Rectal smooth muscle tissue (tissue), 1 donor: ENCODE measurements around the gene FHL3.
A peak's percentile ranks its signal among the peaks of the same experiment; 100 is the strongest.

Experiments used
- H3K27ac ChIP-seq: one replicate; pipeline ENCODE4 v1.7.0; 2013; ENCODE audit warnings: low read depth, low read length, inconsistent platforms
- H3K27me3 ChIP-seq: one replicate; pipeline ENCODE4 v1.7.0; 2013; ENCODE audit warnings: low read length; ENCODE audit not compliant: control insufficient read depth, insufficient read depth
- H3K36me3 ChIP-seq: one replicate; pipeline ENCODE4 v1.7.0; 2013; ENCODE audit warnings: low read length; ENCODE audit not compliant: control insufficient read depth, insufficient read depth
- H3K4me1 ChIP-seq: one replicate; pipeline ENCODE4 v1.7.0; 2013; ENCODE audit warnings: low read length; ENCODE audit not compliant: control insufficient read depth, insufficient read depth
- H3K4me3 ChIP-seq: one replicate; pipeline ENCODE4 v1.7.0; 2013; ENCODE audit warnings: low read length
- H3K9ac ChIP-seq: one replicate; pipeline ENCODE4 v1.7.0; 2013; ENCODE audit warnings: low read length

Gene FHL3

DNA sequence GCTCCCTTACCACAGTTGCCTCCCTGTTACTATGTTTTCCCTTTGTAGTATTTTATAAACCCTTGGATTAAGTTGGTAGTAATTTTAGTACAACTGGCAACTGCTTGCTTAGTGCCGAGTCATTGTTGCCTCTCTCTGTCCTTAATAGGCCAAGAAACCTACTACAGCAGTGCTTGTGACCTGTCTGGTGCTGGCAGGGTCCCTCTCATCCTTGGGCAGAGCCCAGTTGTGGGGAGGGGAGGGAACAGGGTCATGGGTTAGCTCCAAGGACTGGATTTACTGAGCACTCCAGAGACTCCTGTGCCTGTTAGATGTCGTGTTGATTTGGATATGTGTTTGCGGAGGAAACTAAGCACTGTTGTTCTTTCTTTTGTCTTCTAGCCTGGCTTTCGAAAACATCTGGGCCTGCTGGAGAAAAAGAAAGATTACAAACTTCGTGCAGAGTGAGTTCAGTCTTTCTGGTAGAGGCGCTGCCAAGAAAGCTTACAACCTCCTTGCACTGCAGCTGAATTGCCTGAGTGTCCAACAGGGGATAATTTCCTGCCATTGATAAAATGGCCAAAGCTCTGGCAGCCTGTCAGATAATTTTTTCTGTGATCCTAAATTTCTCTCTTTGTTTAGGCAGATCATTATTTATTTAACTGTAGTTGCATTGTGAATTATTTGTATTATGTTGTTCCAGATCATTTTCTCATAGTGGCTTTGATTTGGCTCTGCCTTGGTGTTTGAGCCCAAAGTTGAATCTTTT, 10.8 kb upstream of the FHL3 start:
- peaks cover 40% of the 10 kb centered on the region for H3K4me1 ChIP-seq
- H3K27me3 ChIP-seq: no peaks in the 10 kb centered on the region
- H3K27ac ChIP-seq: peak overlapping the region; percentile 89
- no peak overlapping the region for H3K9ac ChIP-seq
- H3K36me3 ChIP-seq: peaks cover 24% of the 10 kb centered on the region
- H3K4me3 ChIP-seq: peak overlapping the region; percentile 8

DNA sequence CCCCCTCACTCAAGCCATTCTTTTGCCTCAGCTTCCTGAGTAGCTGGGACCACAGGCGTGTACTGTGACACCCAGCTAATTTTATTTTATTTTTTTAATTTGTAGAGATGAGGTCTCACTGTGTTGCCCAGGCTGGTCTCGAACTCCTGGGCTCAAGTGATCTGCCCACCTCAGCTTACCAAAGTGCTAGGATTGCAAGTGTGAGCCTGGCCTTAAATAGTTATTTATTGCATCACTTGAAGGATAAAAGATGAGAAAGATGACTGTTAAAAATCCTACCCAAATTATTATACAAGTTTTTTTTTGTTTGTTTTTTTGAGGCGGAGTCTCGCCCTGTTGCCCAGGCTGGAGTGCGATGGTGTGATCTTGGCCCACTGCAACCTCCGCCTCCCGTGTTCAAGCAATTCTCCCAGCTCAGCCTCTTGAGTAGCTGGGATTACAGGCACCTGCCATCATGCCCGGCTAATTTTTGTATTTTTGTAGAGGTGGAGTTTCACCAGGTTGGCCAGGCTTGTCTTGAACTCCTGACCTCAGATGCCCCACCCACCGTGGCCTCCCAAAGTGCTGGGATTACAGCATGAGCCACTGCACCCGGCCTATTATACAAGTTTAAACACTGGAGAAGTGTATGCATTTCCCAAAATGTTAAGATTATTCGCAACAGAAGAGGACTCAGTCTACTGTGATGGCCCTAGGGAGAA, 9.6 kb upstream of the FHL3 start:
- Histone ChIP-seq H3K27ac (peak overlapping the region; percentile 89), H3K4me1 (peaks cover 40% of the 10 kb centered on the region)

DNA sequence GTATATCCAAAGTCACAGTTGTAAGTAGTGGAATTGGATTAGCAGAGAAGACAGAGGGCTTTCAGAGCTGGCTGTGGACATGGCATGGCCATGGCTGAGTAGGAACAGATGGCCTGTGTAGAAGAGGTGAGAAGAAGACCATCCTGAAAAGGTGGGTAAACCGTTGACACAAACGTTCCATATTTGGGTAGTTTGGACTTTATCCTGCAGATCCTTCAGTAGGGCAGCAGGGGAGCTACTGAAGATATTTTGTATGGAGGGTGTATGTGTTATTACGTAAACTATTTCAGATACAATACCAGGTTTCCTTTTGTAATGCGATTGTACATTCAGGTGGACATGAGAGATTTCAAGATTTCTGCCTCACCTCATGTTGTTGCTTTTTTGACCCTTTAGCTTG, 8.9 kb upstream of the FHL3 start:
- Histone ChIP-seq H3K4me3 (peak overlapping the region; percentile 87), H3K4me1 (peaks cover 40% of the 10 kb centered on the region), H3K27me3 (no peaks in the 10 kb centered on the region), H3K36me3 (peaks cover 14% of the 10 kb centered on the region), H3K27ac (peak overlapping the region; percentile 27), H3K9ac (no peak overlapping the region)

More for the DNA sequence above, 9.6 kb upstream of the FHL3 start:
- Histone ChIP-seq H3K27me3 (no peaks in the 10 kb centered on the region), H3K36me3 (peaks cover 17% of the 10 kb centered on the region), H3K4me3 (no peak overlapping the region), H3K9ac (no peak overlapping the region)

DNA sequence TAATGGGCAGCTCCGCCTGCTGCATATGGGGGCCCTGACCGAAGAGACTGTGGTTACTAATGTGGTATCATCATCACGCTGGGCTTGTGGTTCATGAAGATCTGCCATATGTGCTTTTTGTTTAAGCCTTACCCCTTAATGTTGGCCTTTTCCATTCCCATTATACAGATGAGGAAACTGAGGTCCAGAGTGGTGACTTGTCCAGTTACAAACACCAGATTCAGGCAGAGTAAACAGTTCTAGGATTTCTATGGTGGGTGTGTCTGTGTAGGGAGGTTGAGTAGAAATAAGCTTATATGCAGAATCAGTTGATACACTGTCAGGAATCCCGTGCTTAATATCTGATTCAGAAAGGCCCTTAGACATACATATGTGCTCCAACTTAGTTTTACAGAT, 7.9 kb upstream of the FHL3 start:
- H3K27me3 ChIP-seq: no peaks in the 10 kb centered on the region
- H3K4me1 ChIP-seq: peaks cover 38% of the 10 kb centered on the region
- peaks cover 6% of the 10 kb centered on the region for H3K36me3 ChIP-seq
- peak overlapping the region; percentile 77 for H3K9ac ChIP-seq
- peak overlapping the region; percentile 96 for H3K27ac ChIP-seq
- H3K4me3 ChIP-seq: peak overlapping the region; percentile 87

DNA sequence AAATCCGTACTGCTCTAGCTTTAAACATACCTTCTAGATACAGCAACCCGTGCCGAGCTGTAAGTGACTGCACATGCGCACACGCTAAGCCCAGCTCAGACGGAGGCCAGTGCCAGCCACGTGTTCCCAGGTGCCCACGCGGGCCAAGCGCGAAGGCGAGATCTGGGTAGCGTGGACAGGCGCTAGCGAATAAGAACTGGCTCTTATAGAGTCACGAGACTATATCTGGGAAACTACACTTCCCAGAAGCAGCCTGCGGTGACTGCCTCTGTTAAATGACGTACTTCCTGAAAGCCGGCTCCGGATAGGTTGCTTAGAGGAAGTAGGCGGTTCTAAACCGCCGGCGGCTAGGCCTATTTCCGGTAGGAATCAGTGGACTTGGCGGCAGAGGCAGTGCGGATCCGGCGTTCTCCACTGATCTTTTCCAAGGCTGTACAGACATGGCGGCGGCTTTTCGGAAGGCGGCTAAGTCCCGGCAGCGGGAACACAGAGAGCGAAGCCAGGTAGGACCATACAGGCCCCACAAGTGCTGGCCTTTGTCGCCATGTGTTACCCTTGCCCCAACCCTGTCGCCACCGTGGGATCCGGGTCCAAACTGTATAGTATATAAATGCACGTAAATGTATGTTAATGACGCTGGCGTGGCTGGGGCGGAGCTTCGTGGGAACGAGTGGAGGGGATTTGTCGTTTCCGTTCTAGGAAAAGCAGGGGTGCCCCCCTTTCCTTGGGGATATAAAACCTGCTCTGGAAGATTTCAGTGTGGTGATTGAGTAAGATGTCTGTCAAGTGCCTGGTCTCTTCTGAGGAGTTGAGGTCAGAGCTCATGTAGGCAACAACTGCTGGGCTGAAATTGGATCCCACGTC, 7.3 kb upstream of the FHL3 start, which contains the start of gene UTP11:
Gene UTP11, plus strand, starts transcription at position 372 of the 864 bp plus-strand sequence. Its CDS starts 69 bp downstream, at position 441.
- Histone ChIP-seq H3K27me3 (no peaks in the 10 kb centered on the region), H3K4me3 (peak within 1 kb of the TSS; percentile 87), H3K27ac (peak within 1 kb of the TSS; percentile 96), H3K4me1 (peaks cover 36% of the 10 kb centered on the region), H3K36me3 (no peaks in the 10 kb centered on the region), H3K9ac (peak within 1 kb of the TSS; percentile 77)

DNA sequence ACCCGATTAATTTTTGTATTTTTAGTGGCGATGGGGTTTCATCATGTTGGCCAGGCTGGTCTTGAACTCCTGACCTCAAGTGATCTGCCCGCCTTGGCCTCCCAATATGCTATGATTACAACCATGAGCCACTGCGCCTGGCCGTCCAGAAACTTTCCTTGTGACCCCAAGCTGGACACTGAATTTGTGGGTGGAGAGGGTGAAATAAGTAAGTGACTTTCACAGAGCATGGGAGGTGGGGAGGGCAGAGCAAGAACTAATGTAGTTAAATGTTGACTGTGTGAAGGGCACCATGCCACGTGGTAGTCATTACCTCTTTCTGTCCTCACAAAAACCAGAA, 4.5 kb upstream of the FHL3 start:
- no peaks in the 10 kb centered on the region for H3K36me3 ChIP-seq
- no peak overlapping the region for H3K27ac ChIP-seq
- H3K4me3 ChIP-seq: no peak overlapping the region
- peaks cover 2% of the 10 kb centered on the region for H3K27me3 ChIP-seq
- H3K9ac ChIP-seq: no peak overlapping the region
- H3K4me1 ChIP-seq: peaks cover 15% of the 10 kb centered on the region

DNA sequence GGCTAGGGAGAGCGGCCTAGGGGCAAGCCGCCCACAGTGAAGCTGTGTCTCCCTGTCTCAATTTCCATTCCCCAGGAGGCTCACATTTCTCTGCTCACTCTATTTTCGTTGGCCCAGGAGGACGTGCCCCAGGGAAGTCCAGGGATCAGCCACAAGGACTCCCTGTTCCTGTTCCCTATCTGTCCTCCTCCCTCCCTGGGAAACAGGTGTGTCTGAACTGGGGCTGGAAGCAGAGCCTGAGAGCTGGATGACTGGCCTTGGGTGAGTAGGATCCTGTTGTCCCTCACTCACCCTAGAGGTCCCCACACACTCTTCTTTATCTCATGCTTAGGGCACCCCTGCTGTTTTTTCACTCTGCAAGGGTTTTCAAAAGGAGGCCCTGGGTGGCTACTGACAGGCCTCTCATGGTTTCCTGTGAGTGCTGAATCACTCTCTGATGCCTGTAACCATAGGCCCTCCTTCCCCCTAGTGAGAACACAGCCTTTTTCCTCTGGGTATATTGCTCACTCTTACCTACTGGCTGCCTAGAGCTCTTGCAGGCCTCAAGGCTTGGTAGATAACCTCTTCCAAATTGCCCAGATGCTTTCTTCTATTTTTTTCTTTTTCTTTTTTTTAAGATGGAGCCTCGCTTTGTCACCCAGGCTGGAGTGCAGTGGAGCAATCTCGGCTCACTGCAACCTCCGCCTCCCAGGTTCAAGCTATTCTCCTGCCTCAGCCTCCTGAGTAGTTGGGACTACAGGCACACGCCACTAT, 4.0 kb upstream of the FHL3 start:
- H3K27me3 ChIP-seq: peaks cover 4% of the 10 kb centered on the region

DNA sequence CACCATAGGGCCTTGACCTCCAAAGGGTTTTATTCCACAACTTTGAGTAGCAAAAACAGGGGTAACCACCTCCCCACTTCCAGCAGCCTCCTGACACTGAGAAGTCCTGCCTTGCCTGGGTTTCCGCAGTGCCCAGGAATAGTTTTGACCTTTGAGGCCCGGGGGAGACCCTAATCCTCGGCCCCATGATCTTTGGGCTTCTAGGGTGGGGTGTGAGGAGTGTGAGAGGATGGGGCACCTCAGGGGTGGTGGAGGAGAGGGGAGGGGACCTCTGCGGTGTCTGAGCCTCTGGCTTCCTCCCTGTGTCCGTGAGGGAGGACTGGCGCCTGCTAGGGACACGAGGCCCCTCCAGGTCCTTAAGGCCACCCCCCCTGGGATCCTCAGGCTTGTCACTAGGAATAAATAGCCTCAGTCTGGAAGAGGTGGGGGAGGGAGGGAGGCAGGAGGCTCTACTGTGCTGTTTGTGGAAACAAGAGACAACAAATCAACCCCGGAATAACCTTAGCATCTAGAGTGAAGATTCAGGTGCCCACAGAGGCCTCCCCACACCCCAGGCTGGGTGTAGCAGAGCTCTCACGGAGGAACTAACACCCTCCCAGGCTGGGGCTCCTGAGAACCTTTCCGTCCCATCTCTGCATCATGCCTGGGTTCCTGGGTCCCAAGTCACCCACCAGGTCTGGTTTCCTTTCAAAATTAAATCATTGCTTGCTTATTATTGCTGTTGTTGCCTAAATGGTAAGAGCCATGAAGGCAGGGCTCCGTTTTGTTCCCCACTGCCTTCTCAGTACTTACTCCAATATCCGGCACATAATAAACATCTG, 904 bp upstream of the FHL3 start:
- Histone ChIP-seq H3K27me3 (peaks cover 4% of the 10 kb centered on the region), H3K9ac (peak overlapping the region; percentile 40), H3K4me3 (peak overlapping the region; percentile 48), H3K4me1 (peaks cover 18% of the 10 kb centered on the region), H3K36me3 (no peaks in the 10 kb centered on the region), H3K27ac (peak overlapping the region; percentile 85)

More for the DNA sequence above, 4.0 kb upstream of the FHL3 start:
- H3K4me1 ChIP-seq: peaks cover 12% of the 10 kb centered on the region
- no peak overlapping the region for H3K27ac ChIP-seq
- H3K9ac ChIP-seq: no peak overlapping the region
- H3K4me3 ChIP-seq: no peak overlapping the region
- H3K36me3 ChIP-seq: no peaks in the 10 kb centered on the region

DNA sequence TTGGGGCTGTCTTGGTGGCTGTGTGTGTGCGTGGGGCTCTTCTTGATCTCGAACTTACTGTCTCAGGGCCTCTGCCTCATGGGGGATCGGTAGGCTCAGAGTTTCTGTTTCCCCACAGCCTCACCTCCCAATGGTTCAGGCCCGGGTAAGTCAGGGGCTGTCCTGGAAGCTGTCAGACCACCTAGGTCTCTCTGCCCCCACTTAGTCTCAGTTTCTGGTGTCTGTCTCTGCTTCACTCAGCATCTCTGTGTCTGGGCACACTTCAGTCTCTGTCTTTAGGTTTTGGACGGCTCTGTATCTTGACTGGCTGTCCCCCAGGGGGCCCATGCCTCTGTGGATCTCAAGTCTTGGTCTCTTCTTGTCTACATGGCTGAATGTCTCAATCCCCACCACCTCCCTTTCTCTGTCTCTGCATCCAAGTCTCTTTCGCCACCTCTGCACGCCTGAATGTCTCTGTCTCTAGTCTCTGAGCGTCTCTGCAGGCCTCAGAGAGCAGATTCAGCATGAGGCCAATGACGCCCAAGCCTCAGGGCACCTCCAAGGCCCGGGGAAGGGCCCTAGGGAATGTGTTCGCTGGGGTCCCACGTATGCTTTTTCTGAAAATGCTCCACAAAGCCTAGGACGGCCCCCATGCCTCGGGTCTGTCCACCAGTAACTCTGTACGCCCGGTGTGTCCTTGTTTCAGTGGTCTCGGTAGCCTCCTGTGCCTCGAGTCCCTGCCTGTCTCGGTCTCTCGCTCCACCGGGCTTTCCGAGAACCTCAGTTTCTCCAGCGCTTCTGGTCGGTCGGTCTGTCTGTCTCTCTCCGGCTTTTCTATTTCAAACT, 818 bp downstream of the FHL3 start:
- Histone ChIP-seq H3K27ac (peak overlapping the region; percentile 90), H3K9ac (peak overlapping the region; percentile 50), H3K36me3 (no peaks in the 10 kb centered on the region), H3K27me3 (peaks cover 4% of the 10 kb centered on the region), H3K4me3 (peak overlapping the region; percentile 66), H3K4me1 (peaks cover 35% of the 10 kb centered on the region)

DNA sequence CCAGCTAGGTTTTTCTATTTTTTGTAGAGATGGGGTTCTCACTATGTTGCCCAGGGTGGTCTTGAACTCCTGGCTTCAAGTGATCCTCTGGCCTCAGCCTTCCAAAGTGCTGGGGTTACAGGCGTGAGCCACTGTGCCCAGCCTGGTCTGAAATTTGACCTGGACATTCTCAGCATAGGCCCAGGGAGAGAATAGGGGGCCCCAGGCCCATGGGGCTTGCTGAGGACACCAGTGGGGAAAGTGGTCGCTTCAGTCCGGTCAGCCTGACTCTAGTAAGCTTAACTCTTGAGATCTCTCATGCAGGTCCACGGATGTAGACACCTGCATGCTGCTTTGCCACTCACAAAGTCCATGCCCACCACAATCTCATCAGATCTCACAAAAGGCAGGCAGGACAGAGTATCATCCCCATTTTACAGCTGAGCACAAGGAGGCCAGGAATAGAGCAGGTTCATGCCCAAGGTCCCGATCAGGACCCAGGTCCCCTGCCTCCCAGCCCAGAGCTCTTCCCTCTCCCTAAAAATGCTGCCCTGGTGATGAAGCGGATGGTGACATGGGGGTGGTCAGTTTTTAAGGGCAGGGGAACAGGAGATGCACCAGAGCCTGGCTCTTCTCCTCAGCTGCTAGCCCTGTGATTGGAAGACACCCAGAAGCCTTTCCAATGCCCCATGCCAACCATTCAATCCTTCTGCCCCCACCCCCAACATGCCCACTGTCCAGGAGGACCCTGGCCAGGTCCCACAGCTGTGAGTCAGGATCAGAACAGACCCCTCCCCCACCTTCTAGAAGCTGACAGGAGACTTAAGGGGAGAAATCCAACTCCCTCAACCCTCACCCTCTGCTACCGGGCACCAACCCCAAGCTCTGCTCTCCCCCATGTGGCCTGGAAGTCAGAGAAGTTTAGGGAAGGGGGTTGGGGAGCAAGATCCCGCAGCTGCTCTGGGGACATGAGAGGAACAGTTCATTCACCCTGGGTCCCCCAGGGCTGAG, 1.8 kb downstream of the FHL3 start:
- H3K9ac ChIP-seq: peak overlapping the region; percentile 50
- H3K27ac ChIP-seq: peak overlapping the region; percentile 90
- H3K27me3 ChIP-seq: peaks cover 4% of the 10 kb centered on the region
- H3K4me3 ChIP-seq: peak overlapping the region; percentile 66
- H3K36me3 ChIP-seq: peaks cover under 1% of the 10 kb centered on the region
- peaks cover 44% of the 10 kb centered on the region for H3K4me1 ChIP-seq
